Lower lobe of right lung (tissue), 2 donors: Measurements from ENCODE around the gene HDGFL2. TPM values are rescaled to one million over a fixed set of nuclear protein-coding genes. Genes with fewer than 3 reads are reported as not detected.

ENCODE experiments used
- ATAC-seq, 2 donors: fragments of 200-7000 bp; cut with Tn5 transposase; one replicate each; pipeline ENCODE4 v1.9.1; 2020 to 2022; ENCODE audit warnings: mild to moderate bottlenecking in 2 of 2, moderate library complexity in 2 of 2
- DNase-seq: peaks from one replicate; pipeline ENCODE4 v3.0.0-alpha.2; 2020
- H3K27ac ChIP-seq: fragments of 200-600 bp; one replicate; pipeline ENCODE4 v1.8.0; 2022
- H3K27me3 ChIP-seq: fragments of 200-600 bp; one replicate; pipeline ENCODE4 v1.8.0; 2022; ENCODE audit warnings: low read depth
- H3K36me3 ChIP-seq: fragments of 200-600 bp; one replicate; pipeline ENCODE4 v1.8.0; 2022; ENCODE audit warnings: mild to moderate bottlenecking
- H3K4me1 ChIP-seq: fragments of 200-600 bp; one replicate; pipeline ENCODE4 v1.8.0; 2022
- H3K4me3 ChIP-seq: fragments of 200-600 bp; one replicate; pipeline ENCODE4 v1.8.0; 2022; ENCODE audit warnings: mild to moderate bottlenecking
- H3K9me3 ChIP-seq: fragments of 200-600 bp; one replicate; pipeline ENCODE4 v1.8.0; 2022
- intact Hi-C: fragments of 100-400 bp; cut with DNase I; formaldehyde crosslinking; loops from one replicate; pipeline ENCODE4 v1.11.0; 2022
- total RNA-seq: library from RNA; stranded (reverse); fragmentation: NEBNext Ultra II Directional; extraction: Animal tissue kit (Norgen Biotek cat#: 25700); gene quantifications from one replicate; pipeline ENCODE4 v1.2.1, GENCODE V29; 2021
- TF ChIP-seq, protein P1 (sequence below): fragments of 200-600 bp; IDR thresholded peaks from one replicate; pipeline ENCODE4 v1.8.0; 2022; ENCODE audit warnings: antibody characterized with exemption, mild to moderate bottlenecking
- donor health status: DM: no; HTN: yes; CAD: no; lungs with severe emphysema.

HDGFL2 gene
- total RNA-seq, 1 donor from 2014 or later = 29.4 TPM

DNA sequence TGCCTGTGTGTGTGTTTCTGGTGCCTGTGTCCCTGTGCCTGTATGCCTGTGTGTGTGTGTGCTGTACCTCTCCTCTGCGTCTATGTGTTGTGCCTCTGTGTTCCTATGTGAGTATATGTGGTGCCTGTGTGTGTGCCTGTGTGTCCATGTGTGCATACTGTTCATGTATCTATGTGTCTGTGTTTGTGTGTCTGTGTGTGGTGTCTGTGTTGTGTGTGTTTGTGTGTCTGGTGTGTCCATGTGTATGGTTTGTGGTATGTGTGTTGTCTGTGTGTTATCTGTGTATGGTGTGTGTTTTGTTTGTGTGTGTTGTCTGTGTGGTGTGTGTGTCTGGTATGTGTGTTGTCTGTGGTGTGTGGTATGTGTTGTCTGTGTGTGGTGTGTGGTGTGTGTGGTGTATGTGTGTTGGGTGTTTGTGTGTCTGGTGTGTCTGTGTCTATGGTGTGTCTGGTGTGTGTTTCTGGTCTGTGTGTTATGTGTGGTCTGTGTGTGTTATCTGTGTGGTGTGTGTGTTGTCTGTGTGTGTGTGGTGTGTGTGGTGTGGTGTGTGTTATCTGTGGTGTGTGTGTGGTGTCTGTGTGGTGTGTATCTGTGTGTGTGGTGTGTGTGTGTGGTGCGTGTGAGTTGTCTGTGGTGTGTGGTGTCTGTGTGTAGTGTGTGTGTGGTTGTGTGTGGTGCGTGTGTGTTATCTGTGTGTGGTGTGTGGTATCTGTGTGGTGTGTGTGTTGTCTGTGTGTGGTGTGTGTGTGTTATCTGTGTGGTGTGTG lies 20.4 kb downstream of the HDGFL2 start:
- Histone ChIP-seq H3K36me3 (peaks cover 82% of the 10 kb centered on the region), H3K27me3 (no peaks in the 10 kb centered on the region)
- ATAC-seq = no peak

DNA sequence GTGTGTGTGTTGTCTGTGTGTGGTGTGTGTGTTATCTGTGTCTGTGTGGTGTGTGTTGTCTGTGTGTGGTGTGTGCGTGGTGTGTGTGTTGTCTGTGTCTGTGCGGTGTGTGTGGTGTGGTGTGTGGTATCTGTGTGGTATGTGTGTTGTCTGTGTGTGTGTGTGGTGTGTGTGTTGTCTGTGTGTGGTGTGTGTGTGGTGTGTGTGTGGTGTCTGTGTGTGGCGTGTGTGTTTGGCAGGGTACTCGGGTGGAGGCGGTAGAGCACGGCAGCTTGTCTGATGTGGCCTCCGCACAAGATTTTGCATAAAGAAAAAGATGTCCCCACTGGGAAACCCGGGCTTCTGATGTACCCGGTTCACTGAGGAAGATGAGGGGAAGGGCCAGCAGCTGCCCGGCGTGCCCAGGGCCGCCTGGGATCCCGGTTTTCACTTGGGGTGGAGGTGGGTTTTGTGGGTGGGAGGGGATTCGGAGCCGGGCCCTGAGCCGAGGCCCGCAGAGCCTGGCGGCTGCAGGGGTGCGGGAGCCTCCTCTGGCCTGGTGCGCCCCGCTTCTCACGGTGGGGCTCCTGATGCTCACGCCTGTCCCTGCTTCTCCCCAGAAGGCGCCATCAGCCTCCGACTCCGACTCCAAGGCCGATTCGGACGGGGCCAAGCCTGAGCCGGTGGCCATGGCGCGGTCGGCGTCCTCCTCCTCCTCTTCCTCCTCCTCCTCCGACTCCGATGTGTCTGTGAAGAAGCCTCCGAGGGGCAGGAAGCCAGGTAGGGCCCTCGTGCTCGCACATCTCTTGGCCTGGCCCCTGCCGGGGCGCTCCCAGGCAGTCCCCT lies 21.2 kb downstream of the HDGFL2 start:
- no peak for DNase-seq
- peaks cover 87% of the 10 kb centered on the region for H3K36me3 ChIP-seq
- H3K4me3 ChIP-seq = no peak overlapping the region
- H3K27me3 ChIP-seq = no peaks in the 10 kb centered on the region
- H3K27ac ChIP-seq = no peak overlapping the region
- TF ChIP-seq, protein P1, sequence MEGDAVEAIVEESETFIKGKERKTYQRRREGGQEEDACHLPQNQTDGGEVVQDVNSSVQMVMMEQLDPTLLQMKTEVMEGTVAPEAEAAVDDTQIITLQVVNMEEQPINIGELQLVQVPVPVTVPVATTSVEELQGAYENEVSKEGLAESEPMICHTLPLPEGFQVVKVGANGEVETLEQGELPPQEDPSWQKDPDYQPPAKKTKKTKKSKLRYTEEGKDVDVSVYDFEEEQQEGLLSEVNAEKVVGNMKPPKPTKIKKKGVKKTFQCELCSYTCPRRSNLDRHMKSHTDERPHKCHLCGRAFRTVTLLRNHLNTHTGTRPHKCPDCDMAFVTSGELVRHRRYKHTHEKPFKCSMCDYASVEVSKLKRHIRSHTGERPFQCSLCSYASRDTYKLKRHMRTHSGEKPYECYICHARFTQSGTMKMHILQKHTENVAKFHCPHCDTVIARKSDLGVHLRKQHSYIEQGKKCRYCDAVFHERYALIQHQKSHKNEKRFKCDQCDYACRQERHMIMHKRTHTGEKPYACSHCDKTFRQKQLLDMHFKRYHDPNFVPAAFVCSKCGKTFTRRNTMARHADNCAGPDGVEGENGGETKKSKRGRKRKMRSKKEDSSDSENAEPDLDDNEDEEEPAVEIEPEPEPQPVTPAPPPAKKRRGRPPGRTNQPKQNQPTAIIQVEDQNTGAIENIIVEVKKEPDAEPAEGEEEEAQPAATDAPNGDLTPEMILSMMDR = no peak
- no peak for ATAC-seq
- H3K4me1 ChIP-seq = no peaks in the 10 kb centered on the region
- no peaks in the 10 kb centered on the region for H3K9me3 ChIP-seq
- intact Hi-C loops = no loop called here

More for the DNA sequence above, 20.4 kb downstream of the HDGFL2 start:
- Histone ChIP-seq H3K4me3 (no peak overlapping the region), H3K9me3 (no peaks in the 10 kb centered on the region), H3K4me1 (no peaks in the 10 kb centered on the region), H3K27ac (no peak overlapping the region)
- intact Hi-C loops = no loop called here
- no peak for DNase-seq
- TF ChIP-seq, protein P1 = no peak

DNA sequence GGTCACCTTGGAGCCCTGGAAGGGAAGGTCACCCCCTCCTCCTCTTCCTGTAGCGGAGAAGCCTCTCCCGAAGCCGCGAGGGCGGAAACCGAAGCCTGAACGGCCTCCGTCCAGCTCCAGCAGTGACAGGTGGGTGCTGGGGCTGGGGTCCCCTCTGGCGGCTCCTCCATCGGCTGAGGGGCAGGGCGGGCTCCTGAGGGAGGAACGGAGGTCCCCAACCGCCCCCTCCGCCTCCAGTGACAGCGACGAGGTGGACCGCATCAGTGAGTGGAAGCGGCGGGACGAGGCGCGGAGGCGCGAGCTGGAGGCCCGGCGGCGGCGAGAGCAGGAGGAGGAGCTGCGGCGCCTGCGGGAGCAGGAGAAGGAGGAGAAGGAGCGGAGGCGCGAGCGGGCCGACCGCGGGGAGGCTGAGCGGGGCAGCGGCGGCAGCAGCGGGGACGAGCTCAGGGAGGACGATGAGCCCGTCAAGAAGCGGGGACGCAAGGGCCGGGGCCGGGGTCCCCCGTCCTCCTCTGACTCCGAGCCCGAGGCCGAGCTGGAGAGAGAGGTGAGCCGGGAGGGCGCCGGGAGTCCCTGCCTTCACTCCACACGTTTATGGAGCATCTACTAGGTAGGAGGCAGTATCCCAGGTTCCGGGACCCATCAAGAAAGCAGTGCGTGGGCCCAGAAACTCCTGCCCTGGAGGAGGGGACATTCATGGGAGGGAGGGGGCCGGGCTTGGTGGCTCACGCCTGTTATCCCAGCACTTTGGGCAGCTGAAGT lies 22.0 kb downstream of the HDGFL2 start:
- intact Hi-C loops = no loop called here
- Histone ChIP-seq H3K36me3 (peaks cover 86% of the 10 kb centered on the region), H3K27me3 (no peaks in the 10 kb centered on the region), H3K27ac (no peak overlapping the region), H3K4me3 (no peak overlapping the region), H3K4me1 (no peaks in the 10 kb centered on the region), H3K9me3 (no peaks in the 10 kb centered on the region)
- ATAC-seq (no peak), DNase-seq (no peak)
- TF ChIP-seq, protein P1 = no peak

DNA sequence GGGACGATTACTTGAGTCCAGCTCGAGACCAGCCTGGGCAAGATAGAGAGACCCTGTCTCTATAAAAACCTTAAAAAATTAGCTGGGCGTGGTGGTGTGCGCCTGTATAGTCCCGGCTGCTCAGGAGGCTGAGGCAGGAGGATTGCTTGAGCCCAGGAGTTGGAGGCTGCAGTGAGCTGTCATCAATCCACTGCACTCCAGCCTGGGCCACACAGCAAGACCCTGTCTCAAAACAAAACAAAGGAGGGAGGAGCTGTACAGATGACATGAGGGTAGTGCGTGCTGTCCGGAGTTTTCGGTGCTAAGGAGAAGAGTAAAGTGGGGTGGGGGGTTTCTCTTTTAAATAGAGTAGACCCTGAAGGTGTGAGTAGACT lies 22.6 kb downstream of the HDGFL2 start:
- H3K4me1 ChIP-seq = no peaks in the 10 kb centered on the region
- TF ChIP-seq, protein P1 = no peak
- DNase-seq (no peak), ATAC-seq (no peak)
- H3K27me3 ChIP-seq = no peaks in the 10 kb centered on the region
- no peaks in the 10 kb centered on the region for H3K9me3 ChIP-seq
- H3K36me3 ChIP-seq = peaks cover 86% of the 10 kb centered on the region
- no peak overlapping the region for H3K27ac ChIP-seq
- intact Hi-C loops = no loop called here
- H3K4me3 ChIP-seq = no peak overlapping the region

DNA sequence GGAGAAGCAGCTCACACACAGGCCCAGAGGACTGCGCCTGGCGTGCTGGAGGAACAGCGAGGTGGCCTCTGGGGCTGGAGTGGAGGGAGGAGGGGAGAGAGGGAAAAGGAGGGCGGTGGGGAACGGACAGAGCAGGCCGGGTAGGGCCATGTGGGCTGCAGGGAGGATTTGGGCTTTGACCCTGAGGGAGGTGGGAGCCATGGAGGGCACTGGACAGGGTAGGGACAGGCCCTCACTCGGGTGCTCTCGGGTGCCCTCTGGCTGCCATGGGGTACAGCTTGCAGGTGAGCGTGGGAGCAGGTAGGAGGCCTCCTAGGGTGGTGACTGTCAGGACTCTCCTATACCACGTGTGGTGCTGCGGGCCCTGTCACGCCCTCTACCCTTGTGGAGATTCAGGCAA lies 23.4 kb downstream of the HDGFL2 start:
- Histone ChIP-seq H3K4me3 (no peak overlapping the region), H3K36me3 (peaks cover 86% of the 10 kb centered on the region), H3K4me1 (no peaks in the 10 kb centered on the region), H3K27me3 (no peaks in the 10 kb centered on the region), H3K9me3 (no peaks in the 10 kb centered on the region), H3K27ac (no peak overlapping the region)
- DNase-seq (no peak), ATAC-seq (no peak)
- TF ChIP-seq, protein P1 = no peak
- intact Hi-C loops = no loop called here
